ENCODE results near the gene CFAP410.
"Not testable (repeated sequence)": the region's sequence is repeated elsewhere in the genome, so short reads cannot be mapped to it uniquely, and the experiment has no call there.

Gene CFAP410

GRCh38 chr21:44349416-44349846 lies 10.2 kb upstream of the CFAP410 start:
- H3K27ac Mint-ChIP-seq: no peak overlapping the region
- H3K4me3 Mint-ChIP-seq: peak overlapping the region; percentile 20
- peaks cover 29% of the 10 kb centered on the region for H3K4me1 Mint-ChIP-seq (ENCODE audit: low read depth)
- no peaks in the 10 kb centered on the region for H3K36me3 Mint-ChIP-seq
- no peaks in the 10 kb centered on the region for H3K9me3 Mint-ChIP-seq (ENCODE audit: low read depth)
- H3K27me3 Mint-ChIP-seq: no peaks in the 10 kb centered on the region

GRCh38 chr21:44348861-44349260 lies 9.7 kb upstream of the CFAP410 start:
- no peaks in the 10 kb centered on the region for H3K27me3 Mint-ChIP-seq
- H3K4me3 Mint-ChIP-seq: no peak overlapping the region
- no peaks in the 10 kb centered on the region for H3K36me3 Mint-ChIP-seq
- no peak overlapping the region for H3K27ac Mint-ChIP-seq
- H3K9me3 Mint-ChIP-seq (ENCODE audit: low read depth): no peaks in the 10 kb centered on the region
- peaks cover 23% of the 10 kb centered on the region for H3K4me1 Mint-ChIP-seq (ENCODE audit: low read depth)

GRCh38 chr21:44347911-44348451 lies 8.8 kb upstream of the CFAP410 start:
- H3K27ac Mint-ChIP-seq: no peak overlapping the region
- no peaks in the 10 kb centered on the region for H3K27me3 Mint-ChIP-seq
- H3K9me3 Mint-ChIP-seq (ENCODE audit: low read depth): no peaks in the 10 kb centered on the region

DNA sequence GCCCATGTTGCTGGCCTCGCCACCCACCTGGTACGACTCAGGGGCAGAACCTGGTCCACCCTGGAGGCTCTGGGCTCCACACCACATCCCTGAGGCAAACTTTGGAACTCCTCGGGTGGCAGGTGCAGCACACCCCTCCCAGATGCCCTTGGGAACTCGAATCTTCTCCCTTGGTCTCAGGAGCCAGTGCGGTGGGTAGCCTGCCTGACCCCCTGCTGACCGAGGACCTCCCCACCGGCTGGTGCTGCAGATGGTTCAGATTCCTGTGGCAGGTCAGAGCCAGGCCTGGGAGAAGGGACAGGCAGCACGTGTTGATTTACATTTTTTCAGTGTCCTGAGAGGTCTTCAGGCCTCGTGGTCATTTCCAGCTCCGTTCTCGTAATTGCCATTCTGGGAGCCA lies 6.3 kb upstream of the CFAP410 start:
- no peak overlapping the region for H3K27ac Mint-ChIP-seq
- H3K4me1 Mint-ChIP-seq (ENCODE audit: low read depth): peaks cover 7% of the 10 kb centered on the region
- H3K9me3 Mint-ChIP-seq (ENCODE audit: low read depth): no peaks in the 10 kb centered on the region
- H3K27me3 Mint-ChIP-seq: no peaks in the 10 kb centered on the region
- H3K4me3 Mint-ChIP-seq: no peak overlapping the region
- H3K36me3 Mint-ChIP-seq: no peaks in the 10 kb centered on the region

More at GRCh38 chr21:44347911-44348451, 8.8 kb upstream of the CFAP410 start:
- peaks cover 14% of the 10 kb centered on the region for H3K4me1 Mint-ChIP-seq (ENCODE audit: low read depth)
- H3K4me3 Mint-ChIP-seq: no peak overlapping the region
- H3K36me3 Mint-ChIP-seq: no peaks in the 10 kb centered on the region

DNA sequence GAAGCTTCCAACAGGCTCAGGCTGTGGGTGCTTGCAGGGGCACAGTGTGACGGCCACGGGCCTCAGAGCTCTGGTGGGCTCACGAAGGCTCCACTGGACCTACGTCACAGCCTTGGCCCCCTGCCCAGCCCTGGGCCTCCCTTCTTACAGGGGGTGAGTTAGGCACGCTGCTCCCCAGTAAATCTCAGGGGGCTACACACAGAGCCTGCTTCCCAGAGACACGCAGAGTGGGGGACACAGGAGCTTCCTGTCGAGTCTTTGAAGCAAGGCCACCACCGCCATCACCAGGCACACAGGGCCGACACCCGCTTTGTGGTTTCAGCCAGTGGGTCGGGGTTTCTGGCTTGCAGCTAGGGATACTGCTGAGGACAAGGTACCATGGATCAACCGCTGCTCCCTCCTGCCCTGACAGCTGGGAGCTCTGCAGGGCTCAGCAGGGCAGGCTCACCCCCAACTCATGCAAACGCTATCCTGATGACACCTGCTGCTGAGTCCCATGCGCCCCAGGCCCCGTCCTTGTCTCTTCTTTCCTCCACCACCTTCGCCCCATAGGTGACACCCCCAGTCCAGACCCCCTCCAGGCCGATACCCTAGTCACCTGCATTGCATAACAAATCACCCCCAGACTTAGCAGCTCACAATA lies 5.5 kb upstream of the CFAP410 start:
- no peaks in the 10 kb centered on the region for H3K9me3 Mint-ChIP-seq (ENCODE audit: low read depth)

GRCh38 chr21:44342981-44343380 lies 3.8 kb upstream of the CFAP410 start:
- peaks cover 14% of the 10 kb centered on the region for H3K4me1 Mint-ChIP-seq (ENCODE audit: low read depth)
- not testable (repeated sequence) for H3K27me3 Mint-ChIP-seq; H3K36me3 Mint-ChIP-seq; H3K27ac Mint-ChIP-seq; H3K9me3 Mint-ChIP-seq (ENCODE audit: low read depth); H3K4me3 Mint-ChIP-seq

More for the DNA sequence above, 5.5 kb upstream of the CFAP410 start:
- no peak overlapping the region for H3K27ac Mint-ChIP-seq
- H3K4me1 Mint-ChIP-seq (ENCODE audit: low read depth): peaks cover 11% of the 10 kb centered on the region
- H3K27me3 Mint-ChIP-seq: no peaks in the 10 kb centered on the region
- H3K36me3 Mint-ChIP-seq: no peaks in the 10 kb centered on the region
- H3K4me3 Mint-ChIP-seq: no peak overlapping the region

DNA sequence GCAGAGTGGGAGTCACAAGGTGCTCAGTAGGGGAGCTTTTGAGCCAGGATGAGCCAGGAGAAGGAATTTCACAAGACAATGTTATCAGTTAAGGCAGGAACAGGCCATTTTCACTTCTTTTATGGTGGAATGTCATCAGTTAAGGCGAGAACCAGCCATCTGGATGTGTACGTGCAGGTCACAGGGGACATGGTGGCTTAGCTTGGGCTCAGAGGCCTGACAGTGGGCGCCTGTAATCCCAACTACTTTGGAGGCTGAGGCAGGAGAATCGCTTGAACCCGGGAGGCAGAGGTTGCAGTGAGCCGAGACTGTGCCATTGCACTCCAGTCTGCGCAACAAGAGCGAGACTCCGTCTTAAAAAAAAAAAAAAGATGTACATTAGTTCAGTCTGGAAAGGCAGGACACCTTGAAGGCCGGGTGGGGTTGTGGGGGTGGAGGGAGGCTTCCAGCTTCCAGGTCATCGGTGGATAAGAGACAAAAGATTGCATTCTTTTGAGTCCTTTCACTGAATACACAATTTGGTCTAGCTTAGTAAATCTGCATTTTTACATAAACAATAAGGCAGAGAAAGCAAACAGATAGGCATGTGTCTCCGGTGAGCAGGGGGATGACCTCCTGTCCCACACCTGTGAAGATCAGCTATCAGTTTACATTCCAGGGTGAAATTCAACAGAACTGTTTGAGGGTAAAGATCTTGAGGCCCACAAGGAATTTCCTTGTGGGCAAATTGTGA lies 2.7 kb upstream of the CFAP410 start:
- Mint-ChIP-seq H3K4me1 (ENCODE audit: low read depth) (peaks cover 18% of the 10 kb centered on the region), H3K27ac (peak overlapping the region; percentile 50)
- not testable (repeated sequence) for H3K27me3 Mint-ChIP-seq; H3K4me3 Mint-ChIP-seq; H3K36me3 Mint-ChIP-seq; H3K9me3 Mint-ChIP-seq (ENCODE audit: low read depth)

DNA sequence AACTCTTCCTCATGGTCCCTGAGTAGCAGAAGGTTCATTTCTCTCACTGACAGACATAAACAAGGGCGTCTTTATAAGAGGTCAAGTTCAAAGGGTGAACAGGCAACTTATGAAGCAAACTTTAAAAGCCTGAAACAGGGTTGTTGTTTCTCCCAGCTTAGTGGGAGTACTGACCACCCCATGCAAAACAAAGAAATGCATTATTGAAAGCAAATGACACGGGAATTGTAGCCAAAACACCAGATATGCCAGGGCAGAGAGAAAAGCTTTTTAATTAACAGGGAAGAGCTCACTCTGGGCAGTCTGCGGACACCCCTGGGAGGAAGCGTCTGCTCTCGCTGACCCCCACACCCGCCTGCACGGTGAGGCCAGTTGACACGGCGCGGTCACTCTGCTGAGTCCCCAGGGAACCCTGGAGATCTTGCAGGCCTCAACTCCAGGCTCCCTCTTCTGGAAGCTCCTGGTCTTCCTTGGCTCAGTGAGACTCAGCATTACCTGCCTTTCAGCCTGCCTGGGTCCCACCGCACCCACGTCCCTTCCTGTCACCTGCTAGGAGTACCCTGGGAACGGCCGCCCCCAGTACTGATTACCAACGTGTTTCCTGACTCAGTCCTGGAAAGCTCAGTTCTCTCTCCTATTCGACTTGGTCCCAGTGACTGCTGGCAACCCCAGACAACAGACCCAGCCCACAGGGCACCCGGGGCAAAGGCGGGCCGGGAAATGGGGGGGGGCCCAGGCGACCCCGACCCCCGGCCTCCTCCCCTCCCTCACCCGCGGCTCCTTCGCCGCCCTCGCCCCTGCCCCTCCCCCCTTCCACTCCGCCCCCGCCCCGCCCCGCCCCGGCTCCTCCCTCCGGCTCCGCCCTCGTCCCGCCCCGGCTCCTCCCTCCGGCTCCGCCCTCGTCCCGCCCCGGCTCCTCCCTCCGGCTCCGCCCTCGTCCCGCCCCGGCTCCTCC lies 972 bp downstream of the CFAP410 start:
- no peaks in the 10 kb centered on the region for H3K36me3 Mint-ChIP-seq
- H3K27me3 Mint-ChIP-seq: no peaks in the 10 kb centered on the region
- H3K9me3 Mint-ChIP-seq (ENCODE audit: low read depth): no peaks in the 10 kb centered on the region

GRCh38 chr21:44337449-44337848 lies 1.7 kb downstream of the CFAP410 start:
- peaks cover 18% of the 10 kb centered on the region for H3K4me1 Mint-ChIP-seq (ENCODE audit: low read depth)
- H3K27me3 Mint-ChIP-seq: no peaks in the 10 kb centered on the region
- no peak overlapping the region for H3K27ac Mint-ChIP-seq
- no peaks in the 10 kb centered on the region for H3K9me3 Mint-ChIP-seq (ENCODE audit: low read depth)
- H3K36me3 Mint-ChIP-seq: no peaks in the 10 kb centered on the region
- peak overlapping the region; percentile 77 for H3K4me3 Mint-ChIP-seq

More for the DNA sequence above, 972 bp downstream of the CFAP410 start:
- peak overlapping the region; percentile 50 for H3K27ac Mint-ChIP-seq
- peaks cover 18% of the 10 kb centered on the region for H3K4me1 Mint-ChIP-seq (ENCODE audit: low read depth)
- peak overlapping the region; percentile 77 for H3K4me3 Mint-ChIP-seq

DNA sequence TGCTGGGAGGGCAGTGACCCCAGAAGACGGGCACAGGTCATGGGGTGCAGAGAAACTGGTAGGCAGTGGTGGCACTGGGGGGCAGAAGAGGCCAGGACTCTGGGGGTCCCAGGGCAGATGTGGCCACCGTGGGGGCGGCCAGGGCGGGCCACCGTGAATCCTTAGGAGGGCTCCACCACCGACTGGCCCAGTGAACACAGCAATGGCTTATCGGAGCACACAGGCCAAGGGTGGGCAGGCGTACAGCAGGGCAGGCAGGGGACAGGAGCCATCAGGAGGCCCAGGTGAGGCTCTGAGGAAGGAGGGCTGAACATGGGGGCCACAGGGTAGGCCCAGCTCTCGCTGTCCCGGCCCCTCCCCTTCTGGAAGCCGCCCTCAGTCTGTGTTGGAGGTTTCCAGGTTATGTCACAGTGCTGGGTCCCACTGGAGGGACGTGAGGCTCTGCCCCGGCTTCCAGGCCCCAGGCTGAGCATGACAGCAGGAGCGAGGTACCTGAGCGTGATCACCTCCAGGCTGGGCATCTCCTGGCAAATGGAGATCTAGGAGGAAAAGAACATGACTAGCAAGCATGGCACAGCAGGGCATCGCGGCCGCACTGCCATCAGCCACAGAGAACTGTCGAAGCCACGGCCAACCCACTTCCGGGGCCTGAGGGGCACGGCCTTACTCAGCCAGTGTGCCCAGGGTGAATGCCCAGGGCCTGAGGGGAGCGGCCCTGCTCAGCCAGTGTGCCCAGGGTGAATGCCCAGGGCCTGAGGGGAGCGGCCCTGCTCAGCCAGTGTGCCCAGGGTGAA lies 3.7 kb downstream of the CFAP410 start:
- Mint-ChIP-seq H3K36me3 (no peaks in the 10 kb centered on the region), H3K9me3 (ENCODE audit: low read depth) (no peaks in the 10 kb centered on the region), H3K27ac (no peak overlapping the region), H3K27me3 (no peaks in the 10 kb centered on the region), H3K4me3 (no peak overlapping the region), H3K4me1 (ENCODE audit: low read depth) (peaks cover 14% of the 10 kb centered on the region)

DNA sequence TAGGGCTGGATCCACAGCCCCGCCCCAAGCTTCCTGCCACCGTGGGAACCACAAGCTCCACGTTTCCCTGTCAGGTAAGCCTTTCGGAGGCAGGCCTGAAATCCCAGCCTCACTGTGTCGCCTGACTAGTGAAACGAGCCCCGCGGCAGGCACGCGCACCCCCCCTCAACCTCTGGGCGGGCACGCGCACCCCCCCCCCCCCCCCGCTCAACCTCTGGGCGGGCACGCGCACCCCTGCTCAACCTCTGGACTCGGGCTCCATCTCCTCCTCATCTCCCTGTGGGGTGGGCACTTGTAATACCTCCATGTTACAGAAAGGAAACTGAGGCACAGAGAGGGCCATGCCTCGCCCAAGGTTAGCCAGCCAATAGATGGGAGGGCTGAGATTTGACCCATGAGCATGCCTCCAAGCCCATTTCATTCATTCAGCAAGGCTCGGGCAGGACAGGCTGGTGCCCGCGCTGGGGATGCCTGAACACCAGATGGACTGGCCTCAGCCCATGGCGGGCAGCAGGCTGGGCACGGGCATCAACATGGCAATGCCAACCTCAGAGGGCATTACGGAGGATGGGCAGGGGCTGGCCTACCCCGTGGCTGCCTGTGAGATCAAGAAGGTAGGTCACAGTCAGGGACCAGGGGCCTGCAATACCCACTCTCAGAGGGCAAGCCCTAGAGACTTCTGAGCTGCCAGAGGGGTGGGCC lies 4.7 kb downstream of the CFAP410 start:
- H3K4me1 Mint-ChIP-seq (ENCODE audit: low read depth): peaks cover 7% of the 10 kb centered on the region
- H3K9me3 Mint-ChIP-seq (ENCODE audit: low read depth): no peaks in the 10 kb centered on the region
- no peaks in the 10 kb centered on the region for H3K36me3 Mint-ChIP-seq
- H3K27ac Mint-ChIP-seq: peak overlapping the region; percentile 28
- no peak overlapping the region for H3K4me3 Mint-ChIP-seq
- H3K27me3 Mint-ChIP-seq: no peaks in the 10 kb centered on the region

DNA sequence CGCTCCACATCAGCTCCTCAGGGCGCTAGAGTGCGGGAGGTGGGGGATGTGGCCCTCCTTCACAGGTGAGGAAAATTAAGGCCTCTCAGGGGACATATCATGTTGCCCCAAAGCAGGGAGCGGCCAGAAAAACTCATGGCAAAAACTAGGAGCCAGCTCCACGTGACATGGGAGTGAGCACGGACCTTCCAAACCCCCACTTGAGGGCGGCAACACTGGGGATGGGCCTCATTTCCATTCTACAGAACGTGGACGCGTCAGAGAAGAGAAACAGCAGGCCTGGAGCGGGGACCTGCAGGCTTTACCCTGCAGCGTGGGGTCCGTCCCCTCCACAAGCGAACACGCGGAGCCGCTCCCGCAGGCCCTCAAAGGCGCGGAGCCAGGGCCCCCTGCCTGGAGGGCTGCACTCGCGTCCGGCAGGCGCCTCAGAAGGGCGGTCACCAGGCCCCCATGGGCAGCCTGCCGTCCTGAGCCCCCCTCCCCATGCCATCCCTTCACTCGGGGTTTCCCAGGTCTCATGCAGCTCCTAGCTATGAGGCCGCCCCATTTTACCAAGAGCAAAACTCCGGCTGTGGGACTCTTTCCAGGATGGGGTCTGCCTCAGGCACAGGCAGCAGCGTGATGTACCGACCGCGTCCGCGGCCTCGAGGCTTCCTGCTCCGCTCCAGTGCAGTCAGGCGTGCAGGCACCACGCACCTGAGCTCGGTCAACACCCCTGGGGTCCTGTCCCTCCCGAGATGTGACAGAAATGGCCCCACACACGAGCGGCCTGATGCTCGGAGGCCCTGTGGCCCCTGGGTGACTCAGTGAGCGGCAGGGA lies 5.5 kb downstream of the CFAP410 start:
- H3K4me3 Mint-ChIP-seq: no peak overlapping the region
- no peak overlapping the region for H3K27ac Mint-ChIP-seq
- no peaks in the 10 kb centered on the region for H3K36me3 Mint-ChIP-seq

GRCh38 chr21:44332965-44333364 lies 6.2 kb downstream of the CFAP410 start:
- Mint-ChIP-seq H3K4me1 (ENCODE audit: low read depth) (peaks cover 4% of the 10 kb centered on the region), H3K27me3 (no peaks in the 10 kb centered on the region), H3K36me3 (no peaks in the 10 kb centered on the region), H3K9me3 (ENCODE audit: low read depth) (no peaks in the 10 kb centered on the region), H3K4me3 (no peak overlapping the region), H3K27ac (no peak overlapping the region)

More for the DNA sequence above, 5.5 kb downstream of the CFAP410 start:
- H3K9me3 Mint-ChIP-seq (ENCODE audit: low read depth): no peaks in the 10 kb centered on the region
- no peaks in the 10 kb centered on the region for H3K27me3 Mint-ChIP-seq
- peaks cover 6% of the 10 kb centered on the region for H3K4me1 Mint-ChIP-seq (ENCODE audit: low read depth)

Data from activated naive CD8-positive, alpha-beta T cell (primary cell).